Epithelial cell of prostate (primary cell): Measurements from ENCODE around the gene ARHGEF25.
"Not testable (repeated sequence)": the region's sequence is repeated elsewhere in the genome, so short reads cannot be mapped to it uniquely, and the experiment has no call there.

ENCODE experiments used
- DNase-seq: peaks from one replicate; pipeline ENCODE4 v3.0.0-alpha.2; 2011; ENCODE audit warnings: low read depth, low spot score
- H3K27ac ChIP-seq: fragments of 450-650 bp; 2 replicates; pipeline ENCODE4 v1.5.1; 2017; ENCODE audit warnings: mild to moderate bottlenecking

Gene ARHGEF25

GRCh38 chr12:57584050-57584449, 27.2 kb upstream of the ARHGEF25 start:
- no peak for DNase-seq
- H3K27ac ChIP-seq: no peak overlapping the region

DNA sequence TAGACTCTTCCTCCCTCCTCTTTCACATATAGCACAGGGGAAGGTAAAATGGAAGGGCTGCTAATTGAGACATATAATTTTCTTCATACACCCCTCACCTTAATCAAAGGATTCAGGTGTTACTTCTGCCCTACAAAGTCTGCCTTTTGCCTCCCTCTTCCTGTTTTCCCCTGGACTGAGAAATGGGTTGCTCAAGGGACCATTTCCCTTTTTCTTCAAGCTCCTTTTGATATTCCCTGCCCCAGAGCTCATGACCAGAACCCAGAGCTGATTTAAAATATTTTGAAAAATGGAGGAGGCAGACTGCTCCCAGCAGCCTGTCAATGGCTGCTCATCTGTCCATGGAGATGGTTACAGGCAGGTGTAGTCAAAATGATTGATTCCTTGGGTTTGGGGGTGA, 26.5 kb upstream of the ARHGEF25 start:
- H3K27ac ChIP-seq: no peak overlapping the region
- no peak for DNase-seq

- DNase-seq: no peak
- no peak overlapping the region for H3K27ac ChIP-seq
Observed at GRCh38 chr12:57585156-57585555, 26.1 kb upstream of the ARHGEF25 start.

DNA sequence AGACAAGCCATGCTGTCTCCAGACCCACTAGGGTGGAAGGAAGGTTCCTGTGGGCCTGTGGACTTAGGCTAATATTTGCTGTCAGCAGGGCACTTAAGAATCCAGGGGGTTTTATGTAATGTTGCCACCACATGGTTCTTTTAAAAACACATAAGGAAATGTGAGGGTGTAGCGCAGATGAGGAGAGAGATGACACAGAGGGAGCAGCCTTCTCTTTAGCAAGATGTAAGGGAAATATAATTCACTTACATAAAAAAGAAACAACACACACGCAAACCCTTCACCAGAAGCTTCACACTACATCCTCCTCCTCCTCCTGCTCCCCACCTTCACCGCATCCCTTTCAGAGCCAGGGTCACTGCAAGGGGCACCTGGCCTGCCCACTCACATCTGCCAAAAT, 25.1 kb upstream of the ARHGEF25 start:
- no peak for DNase-seq
- H3K27ac ChIP-seq: no peak overlapping the region

GRCh38 chr12:57586832-57587429, 24.3 kb upstream of the ARHGEF25 start:
- no peak for DNase-seq

GRCh38 chr12:57588951-57589610, 22.2 kb upstream of the ARHGEF25 start:
- not testable (repeated sequence) for H3K27ac ChIP-seq, DNase-seq

More at GRCh38 chr12:57586832-57587429, 24.3 kb upstream of the ARHGEF25 start:
- no peak overlapping the region for H3K27ac ChIP-seq

GRCh38 chr12:57590479-57590863, 20.8 kb upstream of the ARHGEF25 start:
- DNase-seq: no peak
- H3K27ac ChIP-seq: peak overlapping the region; percentile 64

DNA sequence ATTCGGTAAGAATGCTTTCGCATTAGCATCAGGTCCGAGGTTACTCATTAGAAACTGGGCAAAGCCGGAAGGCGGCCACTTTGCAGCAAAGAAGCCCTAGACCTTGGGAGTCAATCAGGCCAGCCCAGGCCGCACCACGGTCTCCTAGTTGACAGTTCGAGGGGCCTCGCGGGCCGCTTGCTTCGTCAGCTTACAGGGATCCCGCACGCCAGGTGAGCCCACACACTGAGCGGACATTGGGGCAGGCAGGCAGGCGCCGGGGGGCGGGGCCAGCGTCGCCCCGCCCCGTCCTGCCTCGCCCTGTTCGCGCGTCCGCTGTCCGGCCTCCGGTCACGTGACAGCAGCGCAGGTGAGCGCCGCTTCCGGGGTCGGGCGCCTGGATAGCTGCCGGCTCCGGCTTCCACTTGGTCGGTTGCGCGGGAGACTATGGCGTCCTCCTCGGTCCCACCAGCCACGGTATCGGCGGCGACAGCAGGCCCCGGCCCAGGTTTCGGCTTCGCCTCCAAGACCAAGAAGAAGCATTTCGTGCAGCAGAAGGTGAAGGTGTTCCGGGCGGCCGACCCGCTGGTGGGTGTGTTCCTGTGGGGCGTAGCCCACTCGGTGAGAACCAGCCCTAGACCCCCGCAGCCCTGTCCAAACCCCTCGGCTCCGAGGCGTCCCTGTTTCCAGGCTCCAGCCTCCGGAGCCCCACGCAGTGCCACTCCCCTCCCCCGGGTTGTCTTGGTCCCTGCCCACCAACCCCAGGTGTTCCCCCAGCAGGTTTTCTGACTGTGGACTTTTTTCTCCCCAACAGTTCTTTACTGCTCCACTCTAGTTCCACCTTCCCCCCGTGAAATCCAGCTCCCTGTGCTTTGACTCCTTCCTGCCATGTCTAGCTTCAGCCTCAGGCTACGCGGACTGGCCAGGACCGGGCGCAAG, 20.1 kb upstream of the ARHGEF25 start, which contains the start of gene PIP4K2C:
Gene PIP4K2C (plus strand): TSS at position 329 of the 918 bp plus-strand sequence. CDS start 98 bp downstream, at position 427.
- H3K27ac ChIP-seq: peak within 1 kb of the TSS; percentile 64
- DNase-seq: no peak

GRCh38 chr12:57591782-57592325, 19.4 kb upstream of the ARHGEF25 start:
- no peak for DNase-seq
- peak overlapping the region; percentile 64 for H3K27ac ChIP-seq

GRCh38 chr12:57592551-57593165, 18.6 kb upstream of the ARHGEF25 start:
- peak overlapping the region; percentile 64 for H3K27ac ChIP-seq
- DNase-seq: no peak

GRCh38 chr12:57593187-57593586, 18.0 kb upstream of the ARHGEF25 start:
- DNase-seq: no peak
- no peak overlapping the region for H3K27ac ChIP-seq

DNA sequence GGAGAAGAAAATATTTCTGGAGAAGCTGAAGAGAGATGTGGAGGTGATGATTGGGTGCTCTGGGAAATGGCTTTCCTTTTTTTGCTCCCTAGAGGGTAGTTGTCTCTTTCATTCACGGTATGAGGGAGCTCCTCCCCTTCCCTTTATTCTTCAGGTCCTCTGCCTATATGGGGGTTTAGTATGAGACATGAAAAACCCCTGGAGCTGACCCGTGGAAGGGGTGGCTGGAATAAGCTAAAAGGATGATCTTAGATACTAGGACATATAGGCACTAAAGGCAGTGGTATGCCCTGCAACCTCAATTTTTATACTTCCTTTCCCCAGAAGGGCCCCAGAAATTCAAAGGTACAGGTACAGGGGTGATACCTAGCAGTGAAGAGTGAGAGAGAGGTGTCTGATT, 10.8 kb upstream of the ARHGEF25 start:
- DNase-seq: no peak
- no peak overlapping the region for H3K27ac ChIP-seq

DNA sequence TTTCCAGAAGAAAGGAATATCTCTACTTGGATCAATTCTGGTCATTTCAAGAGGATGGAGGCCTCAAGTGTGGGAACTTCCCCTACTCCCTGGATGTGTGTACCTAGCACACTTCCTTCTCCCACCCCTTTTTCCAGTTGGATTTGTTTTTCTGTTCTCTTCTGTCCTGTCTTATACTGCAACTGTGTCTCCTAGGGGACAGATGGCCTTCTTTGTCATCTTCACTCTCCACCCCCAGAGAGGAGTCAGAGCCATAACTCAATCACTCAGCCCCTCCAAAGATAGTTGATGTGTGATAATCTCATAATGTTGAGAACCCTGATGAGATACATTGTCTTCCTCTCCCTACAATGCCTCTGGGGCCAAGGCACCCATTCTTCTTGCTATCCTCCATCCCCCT, 8.7 kb upstream of the ARHGEF25 start:
- DNase-seq: no peak
- H3K27ac ChIP-seq: no peak overlapping the region

DNA sequence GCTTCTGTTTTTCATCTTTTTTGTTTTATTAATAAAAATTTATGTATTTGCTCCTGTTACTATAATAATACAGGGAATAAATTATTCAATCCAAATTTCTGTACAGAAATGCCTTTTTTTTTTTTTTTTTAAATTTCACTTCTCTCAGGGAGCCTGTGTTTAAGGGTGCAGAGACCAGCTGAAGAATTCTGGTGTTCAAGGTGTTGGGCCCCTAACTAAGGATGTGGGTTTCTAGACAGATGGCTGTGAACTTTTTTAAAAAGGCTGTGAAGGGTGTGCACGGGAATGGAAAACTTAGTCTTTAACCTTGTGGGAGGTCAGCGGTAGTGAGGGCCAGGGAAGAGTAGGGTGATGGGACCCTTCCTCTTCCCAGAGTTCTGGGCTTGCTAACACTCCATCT, 7.9 kb upstream of the ARHGEF25 start:
- H3K27ac ChIP-seq: peak overlapping the region; percentile 8
- DNase-seq: no peak

- DNase-seq: no peak
- peak overlapping the region; percentile 8 for H3K27ac ChIP-seq
Observed at GRCh38 chr12:57603815-57604453, 7.3 kb upstream of the ARHGEF25 start.

DNA sequence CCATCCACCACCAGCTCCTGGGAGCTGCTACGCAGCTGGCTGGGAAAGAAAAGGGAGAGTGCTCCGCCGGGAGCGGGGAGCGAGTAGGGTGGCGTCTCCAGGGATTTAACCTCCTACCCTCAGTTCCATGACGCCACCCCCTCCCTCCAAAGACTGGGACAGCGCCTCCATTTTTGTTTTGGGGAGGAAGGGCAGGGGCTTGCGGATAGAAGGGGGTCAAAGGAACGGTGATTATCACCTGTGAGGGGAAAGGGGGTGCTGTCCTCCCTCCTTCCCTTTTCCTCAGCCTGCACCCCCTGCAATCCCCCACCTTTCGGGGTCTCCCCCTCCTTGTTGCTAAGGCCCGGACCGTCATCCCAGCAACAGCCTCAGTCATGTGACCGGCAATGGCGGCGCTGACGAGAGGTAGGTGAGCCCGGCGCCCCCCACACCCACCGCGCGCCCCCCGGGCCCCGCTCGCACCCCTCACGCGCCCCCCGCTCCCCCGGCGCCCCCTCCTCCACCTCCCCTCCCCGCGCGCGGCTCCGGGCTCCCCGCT, 6.7 kb upstream of the ARHGEF25 start, which contains the start of gene DTX3:
Gene DTX3 (plus strand): TSS at position 371 of the 538 bp plus-strand sequence. CDS start 1,694 bp downstream, outside the sequence.
- no peak for DNase-seq
- peak within 1 kb of the TSS; percentile 8 for H3K27ac ChIP-seq

DNA sequence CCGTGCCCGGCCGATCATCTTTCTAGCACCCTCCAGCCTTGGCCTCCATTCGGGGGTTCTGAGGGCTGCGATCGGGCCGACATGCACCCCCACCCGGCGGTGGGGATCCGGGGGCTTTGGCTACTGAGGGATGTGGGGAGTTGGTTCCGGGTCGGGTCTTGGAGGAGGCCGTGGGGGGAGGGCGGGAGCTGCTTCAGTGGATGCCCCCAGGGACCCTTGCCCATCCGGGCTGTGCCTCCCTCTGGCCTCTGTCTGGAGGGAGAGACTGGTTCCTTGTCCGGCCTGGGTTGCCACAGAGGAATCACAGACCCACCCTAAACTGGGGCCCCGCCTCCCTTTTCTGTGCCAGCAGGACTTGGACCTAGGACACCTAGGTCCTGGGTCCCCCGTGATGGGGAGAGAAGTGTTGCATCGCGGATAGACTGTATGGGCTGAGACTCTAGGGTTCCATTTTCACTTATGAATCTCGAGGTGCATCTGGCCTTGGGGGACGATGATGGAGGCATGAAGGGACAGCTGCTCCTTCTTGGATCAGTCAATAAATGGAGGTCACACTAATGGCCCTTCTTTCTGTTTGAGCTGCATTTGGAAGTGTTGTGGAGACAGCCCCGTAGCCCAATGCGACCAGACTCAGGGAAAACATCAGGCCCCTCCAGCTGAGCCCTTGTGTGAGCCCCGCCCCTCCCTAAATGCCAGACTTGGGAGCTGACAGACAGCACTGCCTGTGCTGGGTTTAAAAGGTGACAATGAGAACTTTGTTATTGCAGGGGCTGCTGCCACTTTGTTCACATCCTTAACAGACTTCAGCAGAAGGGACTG, 6.0 kb upstream of the ARHGEF25 start:
- no peak for DNase-seq
- peak overlapping the region; percentile 8 for H3K27ac ChIP-seq

DNA sequence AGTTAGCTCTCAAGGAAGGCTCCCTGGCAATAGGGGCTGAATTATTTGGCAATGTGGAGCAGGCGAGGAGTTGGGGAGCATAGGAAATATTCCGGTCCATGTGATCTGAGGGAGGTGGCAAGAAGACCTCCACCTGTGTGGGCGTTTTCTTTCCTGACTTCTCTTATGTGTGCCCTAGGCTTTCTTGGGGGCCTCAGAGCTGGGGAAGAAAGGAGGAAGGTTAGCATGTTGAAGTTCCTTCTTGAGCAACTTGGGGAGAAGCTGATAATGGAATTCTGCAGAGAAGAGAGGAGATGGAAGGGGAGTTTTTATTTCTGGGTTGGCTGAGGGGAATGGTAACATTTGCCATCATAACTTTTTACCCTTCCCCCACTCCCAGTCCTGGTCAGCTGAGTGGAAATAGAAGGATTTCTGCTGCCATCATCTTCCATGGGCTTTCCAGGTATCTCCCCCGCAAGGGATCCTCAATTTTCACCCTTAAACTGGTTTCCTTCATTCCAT, 5.4 kb upstream of the ARHGEF25 start:
- no peak overlapping the region for H3K27ac ChIP-seq
- no peak for DNase-seq
